Measurements from ENCODE around the gene PSMA1.

- TF ChIP-seq CTCF (conservative IDR thresholded peaks at IDR 0.05) (no peak), ZFX (IDR thresholded peaks at IDR 0.05) (no peak)
Measured at GRCh38 chr11:14463623-14464022, 56.6 kb downstream of the PSMA1 start.

All from C4-2B (cell line).